GM04504 (cell line): Measurements from ENCODE around the gene OSBPL10.

ENCODE experiments used
- DNase-seq: peaks from one replicate; pipeline ENCODE4 v3.0.0-alpha.2; 2012; ENCODE audit warnings: low read depth

OSBPL10 gene

DNA sequence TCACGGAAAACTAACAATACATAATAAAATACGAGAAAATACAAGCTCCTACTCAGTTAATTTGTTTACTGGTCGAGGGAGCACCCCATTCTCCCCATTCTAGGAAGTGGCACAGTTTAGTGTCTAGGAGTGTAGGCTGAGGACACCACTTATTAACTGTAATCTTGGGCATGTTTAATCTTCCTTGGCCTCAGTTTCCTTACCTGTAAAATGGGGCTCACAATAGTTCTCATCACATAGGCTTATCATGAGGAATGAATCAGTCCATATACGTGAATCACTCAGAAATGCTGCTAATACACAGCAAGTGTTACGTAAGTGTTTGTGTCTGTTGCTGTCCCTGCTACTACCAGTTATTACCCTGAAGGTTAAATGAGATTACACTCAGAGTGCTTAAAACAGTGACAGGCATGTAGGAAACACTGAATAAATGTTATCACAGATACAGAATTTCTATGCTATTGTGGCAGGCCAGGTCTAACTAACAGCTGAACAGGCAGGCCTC is 210.2 kb downstream of the OSBPL10 start:
- DNase-seq, result no peak

DNA sequence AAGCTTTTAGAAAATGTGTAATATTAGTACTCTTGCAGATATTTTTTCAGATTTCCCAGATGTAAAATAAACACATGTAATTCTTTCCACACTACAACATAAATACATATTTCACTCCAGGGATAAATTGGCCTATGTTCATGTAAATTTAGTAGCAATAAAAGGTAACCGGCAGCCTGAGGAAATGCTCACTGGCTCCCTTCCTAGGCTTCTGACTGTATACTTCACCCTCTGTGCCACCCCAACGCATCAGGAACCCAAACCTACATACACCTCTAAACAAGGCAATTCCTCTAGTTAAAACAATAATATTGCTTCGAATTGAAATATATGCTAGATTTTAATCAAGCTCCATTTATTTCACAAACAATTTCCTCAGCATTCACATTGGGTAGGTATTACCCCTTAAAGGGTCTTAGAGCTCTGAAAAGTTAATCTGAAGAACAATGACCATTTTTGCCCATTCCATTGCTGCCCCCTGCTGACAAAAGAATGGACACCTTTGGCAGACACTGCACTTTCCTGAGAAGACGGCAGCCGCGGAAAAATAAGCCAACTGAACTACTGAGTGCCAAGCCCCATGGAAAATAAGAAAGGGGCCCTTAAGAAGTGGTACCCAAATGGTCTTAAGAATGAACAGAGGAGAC is 212.5 kb downstream of the OSBPL10 start:
- peak; percentile 17 for DNase-seq

DNA sequence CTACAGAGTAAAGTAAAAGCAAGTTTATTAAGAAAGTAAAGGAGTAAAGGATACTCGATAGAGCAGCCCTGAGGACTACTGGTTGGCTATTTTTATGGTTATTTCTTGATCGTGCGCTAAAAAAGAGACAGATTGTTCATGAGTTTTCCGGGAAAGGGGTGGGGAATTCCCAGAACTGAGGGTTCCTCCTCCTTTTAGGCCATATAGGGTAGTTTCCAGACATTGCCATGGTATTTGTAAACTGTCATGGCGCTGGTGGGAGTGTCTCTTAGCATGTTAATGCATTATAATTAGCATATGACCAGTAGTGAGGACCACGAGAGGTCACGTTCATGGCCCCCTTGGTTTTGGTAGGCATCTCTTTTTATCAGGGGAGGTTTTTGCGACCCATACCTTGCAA is 213.1 kb downstream of the OSBPL10 start:
- DNase-seq, result no peak

DNA sequence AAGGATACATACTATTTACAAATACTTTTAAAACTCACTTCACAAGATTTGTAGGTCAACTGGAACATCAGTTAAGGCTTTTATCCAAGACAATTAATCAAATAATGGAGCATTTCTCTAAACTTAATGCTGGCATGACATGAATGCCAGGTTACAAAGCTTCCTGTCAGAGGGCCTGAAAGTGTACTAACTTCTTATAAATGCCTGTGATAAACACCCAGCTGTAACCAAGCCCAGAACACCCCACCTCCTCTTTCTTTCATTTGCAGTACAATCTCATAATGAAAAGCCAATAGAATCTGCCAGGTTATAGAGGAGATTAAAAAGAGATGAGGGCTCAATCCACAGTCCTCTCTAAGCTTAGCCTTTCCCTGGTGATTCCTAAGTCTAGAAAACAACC is 214.4 kb downstream of the OSBPL10 start:
- no peak for DNase-seq

DNA sequence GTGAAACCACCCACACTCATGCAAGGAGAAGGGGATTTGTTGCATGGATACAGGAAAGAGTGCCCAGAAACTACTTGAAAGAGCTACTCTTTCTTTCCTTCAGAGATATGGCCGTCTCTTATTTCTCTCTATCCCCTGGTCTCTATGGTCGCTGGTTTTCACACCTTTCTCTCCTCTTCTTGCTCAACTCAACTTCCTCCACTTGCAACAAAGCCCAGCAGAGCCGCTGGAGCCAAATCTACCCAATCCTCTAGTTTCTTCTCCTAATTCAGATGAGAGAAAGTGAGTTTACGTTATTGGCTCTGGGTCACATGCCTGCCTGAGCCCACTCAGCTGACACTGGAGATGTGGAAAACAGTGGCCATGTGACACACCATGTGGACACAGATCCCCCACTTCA is 215.2 kb downstream of the OSBPL10 start:
- no peak for DNase-seq

DNA sequence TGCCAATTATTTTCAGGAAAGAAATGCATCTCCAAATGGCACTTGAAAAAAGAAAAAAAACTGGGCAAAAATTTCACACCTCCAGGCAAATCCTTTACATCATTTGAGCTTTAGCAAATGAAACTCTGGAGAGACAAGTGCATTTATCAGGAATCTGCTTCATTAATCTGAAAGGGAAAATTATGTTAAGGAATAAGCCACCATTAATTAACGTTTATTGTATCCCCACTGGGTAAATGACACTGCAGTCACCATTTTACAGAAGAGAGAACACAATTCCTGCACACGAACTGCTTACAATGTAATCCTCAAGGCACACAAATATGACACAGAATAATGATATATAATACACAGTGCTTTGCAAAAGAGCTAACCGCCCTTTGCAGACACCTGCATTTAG is 217.3 kb downstream of the OSBPL10 start:
- DNase-seq, result no peak

DNA sequence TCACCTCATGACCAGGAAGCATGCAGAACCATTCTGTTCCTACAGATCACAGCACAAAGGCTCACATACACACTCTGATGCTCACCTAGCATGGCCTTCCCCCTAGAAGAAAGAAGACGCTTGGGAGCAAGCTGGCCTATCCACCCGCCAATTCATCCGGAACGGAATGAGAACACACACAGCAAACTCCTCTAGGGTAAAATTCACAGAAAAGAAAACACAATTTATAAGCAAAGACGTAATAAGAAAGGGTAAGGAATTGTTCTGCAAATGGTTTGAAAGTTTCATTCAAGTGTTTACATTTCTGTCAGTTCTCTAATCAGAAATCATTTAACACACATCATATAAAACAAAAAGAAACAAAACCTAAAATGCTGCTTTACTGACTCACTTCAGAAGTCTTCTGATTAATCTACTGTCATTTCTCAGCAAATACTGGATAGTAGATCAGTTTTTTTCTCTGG is 218.1 kb downstream of the OSBPL10 start:
- DNase-seq, result no peak

DNA sequence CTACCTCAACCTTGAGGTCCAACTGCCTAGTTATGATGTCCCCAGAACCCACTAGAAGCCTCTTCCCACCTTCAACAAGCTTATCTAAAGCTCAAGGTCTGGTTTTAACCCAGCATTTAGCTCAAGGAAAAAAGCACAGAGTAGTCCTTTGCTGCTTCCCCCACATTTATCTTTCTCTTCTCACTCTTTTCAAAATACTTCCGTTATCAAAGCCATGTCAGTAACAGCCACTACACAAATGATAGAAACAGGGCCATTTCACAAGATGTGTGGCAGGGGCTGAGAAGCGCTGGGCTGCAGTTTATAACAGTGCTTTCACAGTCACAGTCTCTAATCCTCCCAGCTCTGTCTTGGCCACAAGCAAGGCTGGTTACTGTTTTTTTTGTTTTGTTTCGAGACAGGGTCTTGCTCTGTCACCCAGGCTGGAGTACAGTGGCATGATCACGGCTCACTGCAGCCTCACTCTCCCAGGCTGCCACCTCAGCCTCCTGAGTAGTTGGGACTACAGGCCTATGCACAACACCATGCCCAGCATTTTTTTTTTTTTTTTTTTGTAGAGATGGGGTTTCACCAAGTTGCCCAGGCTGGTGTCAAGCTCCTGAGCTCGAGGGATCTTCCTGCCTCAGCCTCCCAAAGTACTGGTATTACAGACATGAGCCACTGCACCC is 218.8 kb downstream of the OSBPL10 start:
- no peak for DNase-seq

DNA sequence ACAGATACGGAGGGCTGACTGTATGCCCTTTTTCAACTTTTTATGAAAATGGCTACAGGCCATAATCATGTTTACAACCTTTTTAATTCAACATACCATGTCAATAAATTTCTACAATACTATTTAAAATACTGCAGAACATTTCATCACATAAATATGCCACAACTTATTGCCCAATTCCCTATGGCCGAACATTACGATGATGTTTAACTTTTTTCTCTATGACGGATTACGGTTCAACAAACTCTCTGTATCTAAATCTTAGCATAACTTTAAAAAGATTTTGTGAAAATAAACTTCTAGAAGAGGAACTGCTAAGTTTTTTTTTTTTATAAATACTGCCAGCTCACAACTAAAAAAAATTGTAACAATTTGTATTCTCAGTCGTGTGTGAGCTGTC is 220.4 kb downstream of the OSBPL10 start:
- no peak for DNase-seq

DNA sequence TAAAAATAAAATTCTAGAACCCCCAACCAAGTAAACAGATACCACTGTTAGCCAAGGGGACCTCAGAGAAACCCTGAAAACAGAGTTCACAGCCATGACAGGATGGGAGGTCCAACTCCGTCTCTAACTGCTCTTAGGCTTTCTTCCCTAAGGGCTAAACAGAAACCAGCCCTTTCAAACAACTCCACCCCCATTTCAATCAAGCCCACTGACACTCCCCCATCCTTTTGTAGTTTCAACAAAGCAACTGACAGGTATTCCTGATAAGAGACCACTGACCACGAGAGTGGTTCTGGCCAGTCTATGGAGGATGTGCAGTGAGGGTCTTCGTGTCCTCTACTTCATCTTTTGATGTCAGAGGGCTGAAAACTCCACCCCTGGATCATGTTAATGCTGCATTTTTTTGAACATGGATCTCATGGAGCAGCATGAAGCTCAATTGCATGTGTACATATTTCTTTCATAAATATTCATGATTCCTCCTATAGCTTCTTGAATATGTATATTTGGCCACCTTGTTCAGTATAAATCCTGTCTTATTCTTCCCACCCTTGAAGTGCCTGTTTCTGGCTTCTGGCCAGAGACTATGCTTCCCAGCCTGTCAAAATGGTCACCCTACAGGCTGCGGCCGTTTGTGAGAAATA is 222.6 kb downstream of the OSBPL10 start:
- no peak for DNase-seq

DNA sequence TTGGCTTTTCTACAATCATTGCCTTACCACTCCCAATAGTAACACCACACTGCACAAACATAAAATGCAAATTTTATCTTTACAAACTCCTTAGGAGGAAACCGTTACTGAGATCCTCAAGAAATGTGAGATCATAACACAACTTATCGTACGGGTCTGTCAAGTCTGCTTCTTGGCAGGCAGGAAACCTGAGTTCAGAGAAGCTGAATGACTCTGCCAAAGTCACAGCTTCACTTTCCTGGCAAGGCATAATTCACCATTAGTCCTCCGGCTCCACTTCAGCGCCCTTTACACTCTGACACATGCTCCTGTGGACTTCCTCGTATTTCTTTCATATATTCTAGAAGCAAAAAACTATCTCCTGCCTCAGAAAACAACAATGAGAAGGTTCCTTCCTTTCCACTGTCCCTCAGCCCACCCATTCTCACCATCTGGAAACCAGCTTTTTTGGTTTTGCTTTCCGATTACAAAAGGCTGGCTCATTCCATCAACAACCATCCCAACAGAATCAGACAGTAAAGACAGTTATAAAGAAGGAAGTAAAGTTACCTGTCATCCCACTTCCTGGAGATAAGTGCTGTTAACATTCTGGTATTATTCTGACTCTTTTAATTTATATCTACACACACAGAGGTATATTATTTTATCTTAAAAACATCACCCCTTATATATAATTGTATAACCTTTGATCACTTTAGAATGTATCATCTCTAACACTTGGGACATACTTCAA is 225.0 kb downstream of the OSBPL10 start:
- DNase-seq, result no peak

DNA sequence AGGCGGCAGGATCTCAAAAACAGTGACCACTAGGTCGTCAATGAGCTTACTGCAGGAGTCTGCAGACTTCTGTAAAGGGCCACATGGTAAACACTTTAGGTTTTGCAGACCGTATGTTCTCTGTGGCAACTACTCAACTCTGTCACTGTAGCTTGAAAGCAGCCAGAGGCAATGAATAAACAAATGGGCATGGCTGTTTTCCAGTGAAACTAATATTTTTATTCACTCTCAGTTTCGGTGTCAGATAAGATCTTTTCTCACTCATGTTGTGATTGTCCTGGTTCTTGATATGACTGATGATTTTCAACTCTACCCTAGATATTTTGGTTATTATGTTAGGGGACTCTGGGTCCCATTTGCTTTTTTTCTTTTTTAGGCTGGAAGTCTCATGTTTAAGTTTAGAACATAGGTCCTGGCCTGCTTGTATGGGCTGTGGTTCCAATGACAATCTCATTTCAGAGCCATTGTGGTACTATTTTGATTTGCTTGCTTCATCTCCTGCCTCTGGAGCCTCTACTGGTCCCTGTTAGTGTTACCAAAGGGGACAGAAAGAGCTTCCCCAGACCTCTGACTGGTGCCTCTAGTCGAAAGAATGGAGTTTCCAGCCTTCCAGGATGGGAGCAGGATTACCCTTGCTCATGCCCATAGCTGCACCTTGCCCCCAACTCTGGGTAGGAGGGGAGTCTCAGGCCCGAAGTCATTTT is 226.3 kb downstream of the OSBPL10 start:
- no peak for DNase-seq

DNA sequence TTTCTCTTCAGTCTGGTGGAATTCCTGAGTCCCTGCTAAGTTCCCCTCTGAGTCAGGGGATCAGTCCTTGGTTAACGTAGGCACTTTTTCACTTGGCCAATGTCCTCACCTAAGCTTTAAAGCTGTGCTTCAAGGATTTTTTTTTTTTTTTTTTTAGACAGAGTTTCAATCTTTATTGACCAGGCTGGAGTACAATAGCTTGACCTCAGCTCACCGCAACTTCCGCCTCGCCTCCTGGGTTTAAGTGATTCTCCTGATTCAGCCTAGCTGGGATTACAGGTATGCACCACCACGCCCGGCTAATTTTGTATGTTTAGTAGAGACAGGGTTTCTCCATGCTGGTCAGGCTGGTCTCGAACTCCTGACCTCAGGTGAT is 228.0 kb downstream of the OSBPL10 start:
- no peak for DNase-seq

DNA sequence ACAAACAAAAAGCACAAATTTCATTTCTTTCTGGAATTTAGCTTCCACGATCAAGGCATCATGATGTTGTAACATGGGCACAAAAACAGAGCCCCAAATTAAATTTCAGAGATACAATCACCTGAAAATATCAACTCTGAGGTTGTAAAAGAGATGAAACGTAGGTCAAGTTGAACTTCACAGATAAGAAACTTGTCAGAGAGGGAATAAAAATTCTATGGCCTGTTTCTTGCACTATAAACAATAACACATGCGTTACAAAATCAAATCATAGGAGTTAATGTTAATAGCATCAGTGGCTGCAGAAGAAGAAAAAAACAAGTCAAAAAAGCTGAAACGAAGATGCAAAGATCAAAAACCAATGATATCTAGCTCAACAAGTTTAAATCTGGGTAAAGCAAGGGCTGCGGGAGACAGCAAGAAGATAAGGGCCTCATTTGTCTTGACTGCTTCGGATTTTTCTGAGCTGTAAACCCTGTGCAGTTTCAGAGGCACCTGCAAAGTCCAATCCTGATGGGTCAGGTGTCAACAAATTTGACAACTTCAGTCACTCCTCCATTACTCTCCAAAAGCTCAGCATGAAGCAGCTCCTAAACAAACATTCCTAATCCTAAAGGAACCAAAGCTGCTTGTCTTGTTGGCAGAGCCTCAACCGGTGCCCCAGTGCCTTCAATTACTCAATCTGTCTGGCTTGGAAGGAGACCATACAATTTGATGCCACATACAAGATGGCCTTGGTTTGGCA is 228.6 kb downstream of the OSBPL10 start:
- DNase-seq, result no peak

DNA sequence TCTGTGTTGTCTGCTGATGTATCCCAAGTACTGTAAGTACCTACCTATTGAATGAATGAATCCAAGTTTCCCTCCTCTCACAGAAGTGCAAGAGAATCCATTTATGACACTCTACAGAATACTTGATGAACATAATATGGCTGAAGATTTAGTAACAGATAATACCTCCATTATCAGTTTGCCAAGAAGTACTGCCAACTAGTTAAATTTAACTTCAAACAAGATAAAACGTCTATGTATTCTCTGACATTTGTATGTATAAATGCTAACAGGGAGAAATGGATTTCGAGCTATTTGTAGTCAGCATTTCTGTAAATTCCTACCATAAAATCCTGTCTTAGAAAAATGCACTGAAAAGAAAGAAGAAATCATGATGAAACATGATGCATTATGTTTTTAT is 230.7 kb downstream of the OSBPL10 start:
- DNase-seq, result no peak

DNA sequence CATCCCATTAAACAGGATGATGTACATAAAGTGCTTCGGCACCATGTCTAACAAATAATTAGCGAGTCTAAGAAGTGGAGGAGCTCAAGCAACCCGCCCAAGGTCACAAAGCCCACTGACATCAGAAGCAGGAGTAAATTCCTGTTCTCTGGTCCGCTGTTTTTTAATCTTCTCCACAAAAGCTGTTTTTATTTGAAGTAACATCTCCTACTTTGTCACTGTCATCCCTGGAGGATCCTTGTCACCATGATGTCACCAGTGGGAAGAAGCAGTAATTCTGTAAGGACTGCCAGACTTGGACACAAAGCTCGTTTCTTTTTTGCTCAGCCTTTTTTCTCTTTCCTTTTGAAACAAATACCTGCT is 232.1 kb downstream of the OSBPL10 start:
- no peak for DNase-seq

DNA sequence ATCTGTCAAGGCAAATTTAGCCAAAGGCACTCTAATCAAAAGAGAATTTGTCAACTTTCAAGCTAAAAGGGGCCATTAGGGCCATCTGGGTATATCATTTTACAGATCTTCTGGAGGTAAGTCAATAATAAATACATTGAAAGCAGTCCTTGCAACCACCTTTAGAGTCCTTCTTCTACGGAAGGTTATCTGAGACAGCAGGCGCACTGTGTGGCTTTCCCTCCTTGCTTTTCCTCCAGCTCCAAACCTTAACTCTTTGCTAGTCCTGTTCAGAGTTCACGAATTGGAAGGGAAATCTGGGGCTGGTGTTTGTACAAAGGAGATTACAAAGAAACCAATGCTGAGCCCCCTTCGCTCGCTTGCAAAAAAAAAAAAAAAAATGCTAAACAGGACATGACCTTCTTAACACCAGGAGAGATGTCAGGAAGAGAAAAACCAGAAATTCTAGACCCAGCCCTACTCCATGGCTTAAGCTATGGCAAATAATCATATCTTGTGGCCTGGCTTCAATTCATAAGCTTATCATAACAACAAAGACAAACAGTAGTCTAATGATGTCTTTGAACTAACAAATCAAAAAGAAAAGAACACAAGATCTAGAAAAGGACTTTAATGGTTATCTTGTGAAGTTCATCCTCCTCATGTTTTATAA is 232.7 kb downstream of the OSBPL10 start:
- DNase-seq, result no peak

DNA sequence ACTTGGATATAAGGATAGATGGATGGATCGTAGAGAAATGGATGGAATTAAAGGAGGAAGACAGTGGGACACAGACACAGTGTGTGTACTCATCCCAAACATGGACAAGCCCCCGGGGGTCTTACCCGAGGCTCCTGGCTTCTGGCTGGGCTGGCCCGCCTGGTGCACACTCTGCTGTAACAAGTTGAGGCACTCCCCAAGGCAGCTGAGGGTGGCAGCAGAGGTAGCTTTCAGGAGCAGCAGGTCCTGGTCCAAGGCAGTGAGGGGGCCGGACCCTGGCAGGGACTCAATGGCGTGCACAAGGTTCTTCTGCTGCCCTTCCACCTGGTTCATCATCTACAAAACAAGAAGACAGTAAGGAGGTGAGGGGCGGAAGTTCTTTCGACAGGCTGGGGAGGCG is 233.3 kb downstream of the OSBPL10 start:
- no peak for DNase-seq

DNA sequence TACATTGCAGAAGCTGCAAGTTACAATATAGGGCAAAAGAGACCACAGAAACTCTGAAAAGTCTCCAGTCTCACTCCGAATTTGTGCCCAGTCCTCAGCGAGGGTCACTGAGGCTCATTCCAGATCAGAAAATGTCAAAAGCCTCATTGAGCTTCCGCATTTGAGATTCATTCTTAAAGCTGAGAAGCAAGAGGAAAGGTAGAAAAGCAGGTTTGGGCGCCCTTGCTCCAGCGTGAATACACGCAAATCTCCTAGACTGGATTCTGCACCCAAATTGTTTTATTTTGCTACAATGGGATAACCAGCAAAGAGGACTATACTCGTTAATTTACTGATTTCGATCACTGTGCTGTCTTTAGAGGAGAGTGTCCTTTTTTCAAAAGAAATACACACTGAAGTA is 236.1 kb downstream of the OSBPL10 start:
- no peak for DNase-seq

DNA sequence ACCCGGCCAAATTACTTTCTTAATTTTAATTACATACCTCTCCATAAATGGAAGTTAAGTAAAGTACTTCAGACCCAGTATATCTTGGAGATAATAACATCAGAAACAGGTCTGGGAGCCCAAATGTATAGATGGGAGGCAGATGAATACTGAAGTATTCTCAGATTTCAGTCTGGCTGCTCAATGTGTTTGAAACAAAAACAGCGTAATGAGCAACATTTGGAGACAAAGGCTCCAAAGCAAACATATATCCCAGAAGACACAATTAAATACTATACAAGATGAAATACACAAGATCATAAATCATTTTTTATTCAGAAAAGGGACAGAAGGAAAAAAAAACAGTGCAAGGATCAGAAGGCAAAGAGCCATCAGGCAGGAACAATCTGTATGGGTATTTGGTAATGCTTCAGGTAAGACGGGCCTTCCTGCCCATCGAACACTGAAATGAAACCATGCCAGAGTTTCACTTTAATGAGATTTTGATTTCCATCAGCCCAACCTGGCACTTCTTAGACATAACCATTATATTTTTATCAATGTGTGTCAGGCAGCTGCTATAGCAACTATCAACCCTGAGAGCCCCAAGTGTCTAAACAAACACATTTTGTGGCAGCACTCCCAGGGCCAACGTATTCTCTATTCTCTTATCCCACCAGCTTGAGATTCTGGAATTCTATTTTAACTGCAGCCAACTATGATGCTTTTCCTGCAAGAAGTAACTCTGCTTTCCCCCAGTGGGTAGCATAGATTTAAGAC is 237.6 kb downstream of the OSBPL10 start:
- no peak for DNase-seq
